SH-SY5Y (cell line): ENCODE data around the gene ATP2B2.

Source experiments
- GATA2 ChIP-seq: IDR thresholded peaks from 2 replicates; pipeline ENCODE4 v1.6.1; 2011; ENCODE audit warnings: mild to moderate bottlenecking, low read depth, low read length
- GATA3 ChIP-seq: IDR thresholded peaks from 2 replicates; pipeline ENCODE4 v1.6.1; 2011; ENCODE audit warnings: low read depth, mild to moderate bottlenecking, low read length, moderate library complexity

GRCh38 chr3:10470120-10471053, 35.0 kb downstream of the ATP2B2 start:
- no peak for TF ChIP-seq GATA3
- TF ChIP-seq GATA2, result no peak
